ENCODE results near the gene MAPK4.
"Not testable (repeated sequence)": the region's sequence is repeated elsewhere in the genome, so short reads cannot be mapped to it uniquely, and the experiment has no call there.

MAPK4 gene

DNA sequence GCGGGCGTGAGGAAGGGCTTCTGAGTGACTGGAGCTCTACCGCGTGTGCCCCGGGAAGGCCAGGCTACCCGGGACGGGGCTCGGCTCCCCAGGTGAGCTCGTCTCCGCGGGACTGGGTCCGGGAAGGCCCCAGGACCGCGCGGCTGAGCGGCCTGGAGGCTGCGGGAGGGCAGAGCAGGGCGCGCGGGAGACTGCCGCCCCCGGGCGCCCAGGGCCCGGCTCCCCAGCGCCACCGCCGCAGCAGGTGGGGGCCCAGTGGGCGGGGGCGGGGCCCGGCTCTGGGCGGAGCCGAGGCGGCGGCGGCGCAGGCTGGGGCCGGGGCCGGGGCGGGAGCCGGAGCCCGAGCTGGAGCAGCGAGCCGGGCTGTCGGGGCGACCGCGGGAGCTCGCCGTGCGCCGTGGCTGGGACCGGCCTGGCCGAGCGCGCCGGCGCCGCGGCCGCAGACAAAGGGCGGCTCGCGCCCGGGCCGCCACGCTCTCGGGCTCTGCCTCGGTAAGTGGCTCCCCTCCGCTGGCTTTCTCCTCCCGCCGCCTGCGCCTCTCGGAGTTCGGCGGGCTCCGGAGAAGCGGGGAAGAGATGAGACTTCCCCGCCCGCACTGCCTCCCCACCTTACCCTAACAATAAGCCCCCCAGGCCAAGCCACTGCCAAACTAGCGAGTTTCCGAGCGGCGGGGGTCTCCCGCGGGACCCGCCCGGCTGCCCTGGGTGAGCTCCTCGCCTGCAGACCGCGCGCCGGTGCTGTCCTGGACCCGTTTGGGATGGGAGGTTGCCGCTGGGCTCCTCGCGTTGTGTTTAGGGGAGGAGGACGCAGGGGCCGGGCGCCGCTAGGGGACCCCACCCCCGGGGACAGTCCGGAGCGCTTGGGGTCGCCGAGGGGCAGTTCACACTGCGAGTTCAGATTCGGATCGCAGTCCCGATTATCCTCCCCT is at the start of gene MAPK4:
TSS of gene MAPK4 (plus strand) at position 336 of the 929 bp plus-strand sequence. CDS start 103,872 bp downstream, outside the sequence.
- peak in 2 of 3 donors; percentile 0 to 21 for DNase-seq

DNA sequence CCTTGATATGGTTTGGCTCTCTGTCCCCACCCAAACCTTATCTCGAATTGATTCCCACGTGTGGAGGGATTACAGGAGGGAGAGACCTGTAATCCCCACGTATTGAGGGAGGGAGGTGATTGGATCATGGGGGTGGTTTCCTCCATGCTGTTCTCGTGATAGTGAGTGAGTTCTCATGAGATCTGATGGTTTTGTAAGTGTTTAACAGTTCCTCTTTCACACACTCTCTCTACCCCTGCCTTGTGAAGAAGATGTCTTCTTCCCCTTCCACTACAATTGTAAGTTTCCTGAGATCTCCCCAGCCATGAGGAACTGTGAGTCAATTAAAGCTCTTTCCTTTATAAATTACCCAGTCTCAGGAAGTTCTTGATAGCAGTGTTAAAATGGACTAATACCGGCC is 42.6 kb upstream of the MAPK4 start:
- not testable (repeated sequence) for DNase-seq

DNA sequence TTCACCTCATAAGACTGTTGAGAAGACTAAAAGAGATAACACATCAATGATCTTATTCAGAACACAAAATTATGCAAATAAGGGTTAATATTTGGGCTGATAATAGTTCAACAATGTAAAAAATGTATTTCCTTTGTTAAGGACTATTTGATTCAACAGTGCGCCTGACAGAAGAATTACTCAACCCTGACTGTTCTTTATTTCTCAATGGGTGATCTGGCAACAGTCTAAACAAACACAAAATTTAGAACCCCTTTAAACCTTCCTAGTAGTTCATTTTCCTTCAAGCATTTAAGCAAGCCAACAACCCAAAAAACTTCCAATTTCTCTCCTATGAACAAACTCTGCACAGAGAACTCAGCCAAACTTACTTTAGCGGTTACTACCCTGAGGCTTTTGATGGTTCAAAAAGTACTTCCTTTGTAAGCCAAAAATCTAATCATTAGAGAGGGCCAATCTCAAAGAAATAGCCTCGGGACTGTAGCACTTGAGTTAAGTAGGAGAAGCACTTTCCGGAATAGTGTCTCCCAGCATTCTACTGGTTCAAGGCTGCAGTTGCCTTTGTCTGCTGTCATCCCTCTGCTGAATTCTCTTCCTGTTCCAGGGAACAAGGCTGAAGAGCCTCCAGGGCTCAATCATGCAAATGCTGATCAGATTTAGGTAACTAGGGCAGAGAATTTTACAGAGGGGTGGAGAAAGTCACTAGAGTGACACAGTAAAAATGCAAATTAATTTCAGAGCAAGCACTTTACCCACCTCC is 40.9 kb upstream of the MAPK4 start:
- no peak for DNase-seq

DNA sequence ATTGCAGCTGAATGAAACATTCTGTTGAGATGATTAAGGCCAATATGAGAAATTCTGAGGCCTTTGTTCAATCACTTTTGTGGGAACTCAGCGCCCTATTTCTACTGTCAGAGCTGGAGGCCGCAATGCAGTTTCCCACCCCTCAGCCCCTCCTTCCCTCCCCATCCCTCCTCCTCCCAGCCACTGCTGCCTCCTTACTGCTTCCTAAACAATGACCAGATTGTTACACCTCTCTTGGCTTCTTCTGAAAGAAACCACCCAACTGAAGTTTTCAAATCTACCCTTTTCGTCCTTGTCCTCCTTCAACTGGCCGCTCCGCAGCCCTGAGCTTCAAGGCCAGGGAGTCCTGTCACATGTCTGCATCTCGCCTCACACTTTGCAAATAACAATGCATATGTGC is 36.7 kb upstream of the MAPK4 start:
- no peak for DNase-seq

DNA sequence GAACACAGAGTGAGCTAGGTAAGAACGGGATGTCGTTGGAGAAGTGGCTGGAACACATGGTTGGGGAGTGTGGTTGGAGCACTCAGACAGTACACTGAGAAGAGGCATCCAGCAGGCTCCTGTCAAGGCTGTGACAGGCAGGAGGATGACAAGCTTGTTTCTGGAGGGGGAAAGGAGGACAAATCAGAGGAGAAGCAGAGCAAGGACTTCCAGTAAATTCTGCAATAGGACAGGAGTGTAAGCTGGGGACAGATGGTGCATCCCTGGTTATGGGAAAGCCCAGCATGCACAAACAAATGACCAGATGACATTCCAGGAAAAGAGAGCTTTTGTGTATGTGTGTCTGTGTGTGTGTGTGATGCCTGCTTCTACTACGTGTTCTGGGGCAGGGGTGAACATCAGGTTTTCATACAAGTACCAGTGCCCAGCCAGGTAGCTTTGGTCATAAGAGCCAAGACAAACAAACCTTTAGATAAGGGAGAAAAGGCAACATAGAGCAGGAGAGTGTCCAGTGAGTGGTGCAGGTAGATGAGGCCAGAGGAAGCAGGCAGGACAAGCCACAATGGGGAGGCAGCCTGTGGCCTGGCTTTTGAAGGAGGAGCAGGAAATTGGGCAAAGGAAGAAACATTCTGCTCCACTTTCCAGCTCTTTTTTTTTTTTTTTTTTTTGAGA is 32.1 kb upstream of the MAPK4 start:
- DNase-seq = no peak

DNA sequence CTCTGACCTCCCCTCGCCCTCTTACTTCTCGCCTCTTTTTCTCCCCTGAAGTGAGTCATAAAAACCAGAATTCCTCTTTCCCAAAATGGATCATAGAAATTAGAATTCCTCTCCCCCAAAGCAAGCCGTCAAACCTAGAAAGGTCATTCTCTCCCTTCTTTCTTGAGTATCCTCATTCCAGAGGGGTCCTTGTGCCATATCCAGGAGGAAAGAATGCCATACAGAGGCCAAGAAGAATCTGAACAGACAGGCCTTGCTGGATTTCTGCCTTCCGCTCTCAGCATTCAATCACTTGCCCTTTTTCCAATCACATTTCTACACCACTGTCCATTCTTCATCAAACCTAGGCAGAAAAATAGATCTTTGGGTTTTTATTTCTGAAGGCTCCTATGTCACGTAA is 31.1 kb upstream of the MAPK4 start:
- no peak for DNase-seq

DNA sequence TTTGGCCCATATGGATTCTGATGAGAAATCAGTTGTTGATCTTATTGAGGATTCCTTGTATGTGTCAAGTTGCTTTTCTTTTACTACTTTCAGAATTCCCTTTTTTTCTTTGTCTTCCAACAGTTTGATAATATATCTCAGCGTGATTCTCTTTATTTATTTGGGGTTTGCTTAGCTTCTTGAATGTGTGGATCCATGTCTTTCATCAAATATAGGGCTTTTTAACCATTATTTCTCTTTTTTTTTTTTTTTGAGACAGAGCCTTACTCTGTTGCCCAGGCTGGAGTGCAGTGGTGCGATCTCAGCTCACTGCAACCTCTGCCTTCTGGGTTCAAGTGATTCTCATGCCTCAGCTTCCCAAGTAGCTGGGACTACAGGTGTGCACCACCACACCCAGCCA is 26.1 kb upstream of the MAPK4 start:
- DNase-seq = not testable (repeated sequence)

DNA sequence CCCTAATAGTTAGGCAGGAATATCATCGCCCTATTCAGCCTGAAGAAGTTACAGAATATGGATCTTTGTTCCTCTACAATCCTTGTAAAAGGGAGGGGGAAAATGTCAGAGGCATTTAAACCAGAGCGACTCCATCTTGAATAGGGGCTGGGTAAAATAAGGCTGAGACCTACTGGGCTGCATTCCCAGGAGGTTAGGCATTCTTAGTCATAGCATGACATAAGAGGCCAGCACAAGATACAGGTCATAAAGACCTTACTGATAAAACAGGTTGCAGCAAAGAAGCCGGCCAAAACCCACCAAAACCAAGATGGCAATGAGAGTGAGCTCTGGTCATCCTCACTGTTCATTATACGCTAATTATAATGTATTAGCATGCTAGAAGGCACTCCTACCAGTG is 15.4 kb upstream of the MAPK4 start:
- DNase-seq = not testable (repeated sequence)

DNA sequence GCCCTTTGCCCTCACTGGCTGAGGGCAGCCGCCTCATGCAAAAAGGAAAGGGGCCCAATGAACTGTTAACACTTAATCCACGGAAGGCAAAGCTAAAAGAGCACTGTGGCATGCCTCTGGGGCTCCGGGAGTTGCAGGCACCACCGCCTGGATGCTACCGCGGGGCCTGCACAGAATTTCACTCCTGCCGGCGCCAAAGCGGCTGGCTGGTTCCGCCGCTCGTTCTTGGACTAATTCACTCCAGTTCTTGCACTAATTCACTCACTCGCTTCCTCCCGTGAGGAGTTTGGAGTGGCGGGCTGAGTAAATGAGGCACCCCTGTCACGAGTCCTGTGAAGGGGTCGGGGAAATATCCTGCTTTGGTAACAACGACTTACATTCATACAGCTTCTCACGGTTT is 14.0 kb upstream of the MAPK4 start:
- no peak for DNase-seq

DNA sequence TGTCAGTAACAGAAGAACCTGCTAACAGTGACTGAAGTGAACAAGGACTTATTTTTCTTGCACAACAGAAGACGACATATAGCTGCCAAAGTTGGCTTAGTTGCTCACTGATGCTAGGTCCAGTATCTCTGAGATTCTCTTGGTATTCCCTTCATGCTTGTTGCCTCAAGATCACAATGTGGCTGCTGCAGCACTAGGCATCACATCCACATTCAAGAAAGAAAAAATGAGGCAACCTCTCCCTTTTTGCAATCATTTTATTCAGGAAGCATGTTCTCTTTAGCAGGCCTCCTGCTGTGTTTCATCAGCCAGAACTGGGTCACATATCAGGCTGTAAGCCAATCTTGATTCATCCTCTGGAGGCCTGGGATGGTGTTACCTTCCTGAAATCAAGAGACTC is 11.7 kb upstream of the MAPK4 start:
- no peak for DNase-seq

DNA sequence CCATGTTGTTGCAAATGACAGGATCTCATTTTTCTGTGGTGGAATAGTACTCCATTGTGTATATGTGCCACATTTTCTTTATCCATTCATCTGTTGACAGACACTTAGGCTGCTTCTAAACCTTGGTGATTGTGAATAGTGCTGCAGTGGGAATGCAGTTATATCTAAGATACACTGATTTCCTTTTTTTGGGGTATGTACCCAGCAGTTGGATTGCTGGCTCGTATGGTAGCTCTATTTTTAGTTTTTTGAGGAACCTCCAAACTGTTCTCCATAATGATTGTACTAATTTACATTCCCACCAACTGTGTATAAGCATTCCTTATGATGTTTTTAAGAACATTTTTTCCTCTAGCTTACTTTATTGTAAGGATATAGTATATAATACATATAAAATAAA is 8.2 kb upstream of the MAPK4 start:
- not testable (repeated sequence) for DNase-seq

DNA sequence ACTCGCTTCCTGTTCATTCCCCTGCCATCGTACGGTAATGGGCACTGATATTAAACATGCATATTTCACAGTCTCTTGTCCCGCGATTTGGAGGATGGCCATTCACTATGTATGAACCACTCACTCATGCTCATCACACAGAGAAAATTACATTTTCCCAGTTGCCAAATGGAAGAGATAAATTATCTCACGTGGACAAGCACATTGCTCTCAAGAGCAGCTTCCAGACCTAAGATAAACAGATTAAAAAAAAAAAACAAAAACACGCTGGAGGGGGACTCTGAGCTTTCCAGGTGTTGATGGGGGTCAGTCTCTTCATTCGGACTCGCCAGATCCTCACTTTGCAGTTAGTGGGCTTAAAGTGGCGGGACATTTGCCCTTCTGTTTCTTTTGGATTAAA is 1.7 kb upstream of the MAPK4 start:
- no peak for DNase-seq

DNA sequence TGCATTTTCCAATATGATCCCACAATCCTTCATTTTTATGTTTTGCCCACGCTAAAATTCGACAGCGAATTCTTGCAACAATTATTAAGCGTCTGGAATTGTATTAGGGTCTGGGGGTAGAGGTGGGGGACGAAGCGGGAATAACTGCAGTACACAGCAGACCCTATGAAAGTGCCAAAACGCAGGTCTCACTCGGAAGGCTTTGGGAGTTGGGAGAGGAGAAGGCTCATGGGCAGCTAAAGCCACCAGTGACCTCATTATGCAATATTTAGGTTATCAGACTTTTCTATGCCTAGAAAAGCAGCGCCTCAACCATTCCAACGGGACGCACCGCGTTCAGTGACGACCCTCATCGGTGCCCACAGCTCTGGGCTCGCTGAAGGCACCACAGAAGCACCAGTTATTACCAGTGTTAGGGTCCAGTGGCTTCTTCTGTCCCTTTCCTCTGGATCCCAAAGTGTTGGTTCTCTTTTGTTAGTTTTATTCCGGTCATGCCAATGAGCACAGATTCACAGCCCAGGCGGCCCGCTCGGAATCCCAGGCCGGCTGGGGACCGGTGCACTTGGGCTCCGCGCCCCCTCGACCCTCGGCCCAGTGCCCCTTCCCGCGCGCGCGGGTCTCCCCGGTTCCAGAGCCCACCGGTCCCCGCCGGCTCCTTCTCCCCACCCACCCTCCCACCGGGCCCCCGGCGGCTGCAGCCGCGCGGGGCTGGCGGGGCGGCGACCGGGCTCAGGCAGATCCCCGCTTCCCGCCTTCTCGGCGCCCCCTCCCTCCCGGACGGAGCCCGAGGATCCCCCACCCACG is 737 bp upstream of the MAPK4 start:
- no peak for DNase-seq

DNA sequence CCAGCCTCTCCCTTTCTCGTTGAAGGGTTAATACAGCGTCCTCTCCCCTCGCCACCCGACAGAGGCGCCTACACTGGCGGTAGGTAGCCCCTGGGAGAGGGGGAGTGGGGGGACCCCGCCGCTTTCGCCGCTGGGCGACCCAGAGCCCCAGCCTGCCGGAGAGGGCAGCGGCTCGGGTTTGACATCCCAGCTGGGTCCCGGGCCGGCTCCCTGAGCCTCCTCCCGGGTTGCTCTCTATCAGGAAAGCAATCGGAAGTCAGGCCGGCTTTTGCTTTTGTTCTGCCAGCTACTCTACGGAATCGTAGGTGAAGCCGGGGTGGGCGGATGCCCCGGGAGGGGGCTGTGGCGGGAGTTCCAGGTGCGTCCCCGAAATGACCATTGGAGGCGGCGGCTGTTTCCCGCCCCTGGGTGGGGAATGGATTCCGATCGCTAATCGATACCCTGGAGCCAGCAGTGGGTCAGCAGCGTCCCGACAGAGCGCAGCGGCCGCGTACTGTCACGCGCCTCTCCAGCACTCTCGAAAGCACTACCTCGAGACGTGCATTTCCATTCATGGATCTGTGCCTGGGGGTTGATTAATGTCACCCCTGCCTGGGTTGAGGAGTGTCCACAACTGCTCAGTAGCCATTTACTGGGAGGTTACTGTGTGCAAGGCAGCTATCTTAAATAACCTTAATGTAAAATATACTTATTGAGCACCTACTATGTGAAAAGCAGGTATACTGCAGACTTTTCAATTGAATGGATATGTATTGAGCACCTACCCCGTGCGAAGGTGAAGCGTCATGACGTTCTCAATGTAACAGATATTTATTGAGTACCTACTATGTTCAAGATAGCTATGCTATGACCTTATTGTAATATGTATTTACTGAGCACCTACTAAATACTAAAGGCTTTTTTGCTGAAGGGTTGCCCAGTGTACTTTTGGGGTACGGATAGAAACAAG is 1.1 kb downstream of the MAPK4 start:
- DNase-seq = no peak

DNA sequence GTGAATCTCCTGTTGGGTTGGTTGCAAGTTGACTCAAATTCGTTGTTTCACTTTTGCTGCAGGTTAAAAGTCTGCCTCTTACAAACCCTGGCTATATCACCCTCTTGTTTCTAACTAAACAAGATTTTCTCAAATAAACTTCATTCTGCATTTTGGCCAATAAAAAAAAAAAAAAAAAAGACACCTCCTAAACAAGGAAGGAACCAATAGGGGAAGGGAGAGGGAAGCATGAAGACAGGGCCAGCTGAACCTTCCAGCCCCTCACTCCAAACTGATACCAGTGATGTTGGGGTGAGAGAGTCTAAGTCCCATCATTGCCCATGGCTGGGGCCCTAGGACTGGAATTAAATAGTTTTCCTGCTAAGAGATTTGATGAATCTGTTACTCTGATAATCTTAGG is 2.4 kb downstream of the MAPK4 start:
- not testable (repeated sequence) for DNase-seq

DNA sequence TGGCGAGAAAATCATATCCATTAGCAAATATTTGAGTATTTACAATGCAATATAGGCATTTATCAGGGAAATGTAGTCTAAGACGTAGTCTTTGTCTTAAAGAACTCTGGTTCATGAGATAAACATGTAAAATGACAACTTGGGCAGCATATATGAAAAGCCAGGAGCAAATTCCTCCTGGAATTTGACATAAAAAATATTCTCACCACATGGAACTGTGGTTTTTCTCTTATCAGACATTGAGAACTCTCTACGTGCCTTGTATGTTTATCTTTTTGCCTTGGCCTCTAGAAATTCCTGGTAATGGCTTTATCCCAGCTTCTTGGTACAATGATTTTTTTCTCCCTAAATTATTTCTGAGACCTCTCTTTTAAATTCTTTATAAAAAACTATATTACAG is 2.8 kb downstream of the MAPK4 start:
- no peak for DNase-seq

DNA sequence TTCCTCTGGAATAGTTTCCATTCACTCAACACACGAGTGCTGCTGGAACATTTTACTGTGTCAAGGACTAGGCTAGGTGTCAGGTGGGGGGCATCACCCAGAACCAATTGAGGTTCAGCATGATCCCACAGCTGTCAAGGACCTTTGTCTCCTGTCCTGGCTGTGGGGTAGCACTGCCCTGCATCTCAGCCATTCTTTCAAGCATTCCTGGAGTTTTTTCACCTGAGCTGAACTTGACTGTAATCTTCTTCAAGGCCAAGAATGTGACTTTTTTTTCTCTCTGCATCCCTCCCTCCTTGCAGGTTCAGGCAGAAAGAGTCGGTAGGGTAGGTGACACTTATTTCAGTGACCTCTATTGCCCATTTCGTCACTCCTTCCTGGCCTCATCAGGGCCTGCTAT is 3.5 kb downstream of the MAPK4 start:
- DNase-seq = no peak

DNA sequence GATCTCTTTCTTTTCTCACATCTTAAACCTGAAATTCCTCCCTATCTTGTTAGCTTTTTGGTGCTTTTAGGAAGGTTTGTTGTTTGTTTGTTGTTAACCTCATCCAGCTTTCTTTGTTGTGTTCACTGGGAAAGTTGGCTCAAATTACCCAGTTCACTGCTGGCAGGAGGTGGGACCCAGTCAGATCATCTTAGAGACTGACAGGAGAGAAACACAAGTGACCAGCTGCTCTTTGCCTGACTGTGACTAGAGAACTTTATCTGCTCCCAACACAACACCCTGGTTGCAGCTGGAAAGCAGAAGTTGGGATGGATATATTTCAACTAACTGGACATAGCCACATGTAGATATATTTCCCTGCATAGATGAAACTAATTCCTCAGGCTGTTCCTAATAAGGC is 10.0 kb downstream of the MAPK4 start:
- DNase-seq = no peak

DNA sequence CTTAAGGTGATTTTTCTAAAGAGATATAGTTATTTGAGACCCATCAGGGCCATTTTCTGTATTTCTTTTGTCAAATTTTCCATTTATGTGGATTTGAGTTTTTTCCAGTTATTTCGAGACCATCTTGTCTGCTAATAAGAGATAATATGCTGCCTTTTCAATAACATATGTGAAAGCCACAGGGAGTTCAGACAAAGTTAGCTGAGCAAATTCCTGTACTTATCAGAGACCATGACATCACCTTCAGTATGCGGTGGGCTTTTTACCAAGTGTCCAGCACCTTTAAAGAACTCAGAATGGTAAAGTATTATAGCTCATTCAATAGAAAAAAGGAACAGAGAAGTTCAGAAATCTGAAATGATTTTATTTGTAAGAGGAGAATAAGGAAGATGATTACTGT is 11.7 kb downstream of the MAPK4 start:
- no peak for DNase-seq

DNA sequence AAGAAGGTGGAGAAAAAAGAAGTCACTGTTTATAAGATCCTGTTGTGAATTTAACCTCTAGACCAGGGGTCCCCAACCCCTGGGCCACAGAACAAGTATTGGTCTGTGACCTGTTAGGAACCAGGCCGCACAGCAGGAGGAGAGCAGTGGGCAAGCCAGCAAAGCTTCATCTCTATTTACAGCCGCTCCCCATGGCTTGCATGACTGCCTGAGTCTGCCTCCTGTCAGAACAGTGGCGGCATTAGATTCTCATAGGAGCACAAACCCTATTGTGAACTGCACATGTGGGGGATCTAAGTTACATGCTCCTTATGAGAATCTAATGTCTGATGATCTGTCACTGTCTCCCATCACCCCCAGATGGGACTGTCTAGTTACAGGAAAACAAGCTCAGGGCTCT is 13.3 kb downstream of the MAPK4 start:
- not testable (repeated sequence) for DNase-seq

DNA sequence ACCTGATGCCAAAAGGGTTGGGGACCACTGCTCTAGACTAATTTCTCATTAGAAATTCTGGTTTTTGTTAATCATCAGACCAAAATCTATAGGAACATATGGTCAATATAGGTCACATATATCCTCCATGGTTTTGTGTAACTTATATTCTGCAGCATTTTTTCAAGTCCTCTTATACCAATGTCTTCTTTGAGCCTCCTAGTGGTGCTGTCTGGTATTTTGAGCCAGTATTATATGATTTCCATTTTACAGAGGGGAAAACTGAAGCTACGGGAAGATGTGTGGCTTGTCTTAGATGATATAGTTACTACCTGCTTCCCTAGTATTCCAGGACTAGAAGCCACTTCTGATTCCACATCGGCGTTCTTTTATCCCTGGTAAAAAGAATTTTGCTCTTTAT is 13.8 kb downstream of the MAPK4 start:
- no peak for DNase-seq
